Adipose tissue (tissue), 3 donors: ENCODE measurements around the gene FAM20A. TPM values are rescaled to one million over a fixed set of nuclear protein-coding genes. Genes with fewer than 3 reads are reported as not detected.

Experiments used
- H3K27ac ChIP-seq: one replicate; pipeline ENCODE4 v1.5.1; 2013; ENCODE audit warnings: low read depth, low read length
- WGBS, 3 donors: extraction: QIAGEN DNeasy Blood & Tissue Kit; methylation state at CpG; one replicate each; pipeline ENCODE4 v1.1.7; 2013; 5-methylcytosine and 5-hydroxymethylcytosine counted together
- polyA plus RNA-seq, 3 donors: library from polyadenylated mRNA; stranded (reverse); fragments of 200-250 nt; gene quantifications; one replicate each; pipeline ENCODE4 v1.2.3, GENCODE V29; 2013
- donor health status: healthy with polysubstance abuse.
- donor health status: Bipolar disorder and iron deficiency.
- donor health status: healthy.

The FAM20A gene
- polyA plus RNA-seq, 3 donors = 2.1 to 24.1 (median 21.7) TPM

- H3K27ac ChIP-seq = no peak overlapping the region
- WGBS, 3 donors = 22 to 43% (median 38%) methylated on average over 12 of the region's 12 CpGs
Observed at GRCh38 chr17:68491381-68492231, 109.6 kb downstream of the FAM20A start.

- H3K27ac ChIP-seq = no peak overlapping the region
- WGBS, 3 donors = 58 to 68% (median 59%) methylated on average over 4 of the region's 4 CpGs
Observed at GRCh38 chr17:68489919-68490318, 111.2 kb downstream of the FAM20A start.

Other genes starting within 250 kb of the FAM20A start
- gene WIPI1, start 143.9 kb downstream of the FAM20A start, polyA plus RNA-seq = 10 to 100 TPM; 27.7 to 37.7 (median 37.1) TPM
- 100 to 1,000 TPM in 2 of 3 donors, 10 to 100 TPM in 1; 35.2 to 157 (median 152) TPM for gene PRKAR1A, start 88.9 kb downstream of the FAM20A start, polyA plus RNA-seq